Muscle layer of colon (tissue), 2 donors: ENCODE data around the gene SEZ6L.
A peak's percentile ranks its signal among the peaks of the same experiment; 100 is the strongest.

Source experiments
- H3K27ac ChIP-seq: one replicate; pipeline ENCODE4 v1.7.0; 2013; ENCODE audit warnings: low read depth, mild to moderate bottlenecking, low read length, moderate library complexity
- H3K27me3 ChIP-seq, 2 donors: one replicate each; pipeline ENCODE4 v1.7.0; 2013; ENCODE audit warnings: low read length in 2 of 2, mild to moderate bottlenecking in 2 of 2; ENCODE audit not compliant: insufficient read depth in 2 of 2, control insufficient read depth in 1 of 2
- H3K36me3 ChIP-seq: one replicate; pipeline ENCODE4 v1.7.0; 2013; ENCODE audit warnings: mild to moderate bottlenecking, low read length; ENCODE audit not compliant: insufficient read depth
- H3K4me1 ChIP-seq: one replicate; pipeline ENCODE4 v1.7.0; 2013; ENCODE audit warnings: mild to moderate bottlenecking, low read length; ENCODE audit not compliant: insufficient read depth
- H3K4me3 ChIP-seq, 2 donors: one replicate each; pipeline ENCODE4 v1.7.0; 2013; ENCODE audit warnings: low read length in 2 of 2, low read depth in 1 of 2, mild to moderate bottlenecking in 1 of 2, moderate library complexity in 1 of 2
- H3K9ac ChIP-seq: one replicate; pipeline ENCODE4 v1.7.0; 2013; ENCODE audit warnings: low read length
- H3K9me3 ChIP-seq: one replicate; pipeline ENCODE4 v1.7.0; 2013; ENCODE audit warnings: mild to moderate bottlenecking, low read length
- donor health status: abdominal sarcoma.
- donor health status: Adenocarcinoma of cecum.

The SEZ6L gene

GRCh38 chr22:26169315-26170111, at the start of gene SEZ6L:
TSS of gene SEZ6L (plus strand) at chr22:26169462. CDS start at chr22:26169670, 208 bp downstream.
- no peaks in the 10 kb centered on the region for H3K36me3 ChIP-seq
- peaks cover 20 to 45% of the 10 kb centered on the region in 2 donors for H3K27me3 ChIP-seq
- H3K4me3 ChIP-seq = peak within 1 kb of the TSS; percentile 43 to 46
- no peaks in the 10 kb centered on the region for H3K9me3 ChIP-seq
- no peak within 1 kb of the TSS for H3K9ac ChIP-seq
- no peak within 1 kb of the TSS for H3K27ac ChIP-seq
- H3K4me1 ChIP-seq = peaks cover 12% of the 10 kb centered on the region

- Histone ChIP-seq H3K9ac (no peak overlapping the region), H3K36me3 (no peaks in the 10 kb centered on the region), H3K27ac (no peak overlapping the region), H3K27me3 (peaks cover 0 to 3% of the 10 kb centered on the region in 2 donors), H3K9me3 (no peaks in the 10 kb centered on the region), H3K4me1 (no peaks in the 10 kb centered on the region), H3K4me3 (no peak overlapping the region)
Observed at GRCh38 chr22:26122920-26123468, 46.3 kb upstream of the SEZ6L start.

GRCh38 chr22:26124991-26125725, 44.1 kb upstream of the SEZ6L start:
- H3K9ac ChIP-seq = no peak overlapping the region
- H3K4me3 ChIP-seq = no peak overlapping the region

GRCh38 chr22:26127126-26127525, 42.1 kb upstream of the SEZ6L start:
- Histone ChIP-seq H3K27me3 (no peaks in the 10 kb centered on the region), H3K9ac (no peak overlapping the region), H3K4me3 (no peak overlapping the region), H3K27ac (no peak overlapping the region), H3K4me1 (no peaks in the 10 kb centered on the region), H3K9me3 (no peaks in the 10 kb centered on the region), H3K36me3 (no peaks in the 10 kb centered on the region)

More at GRCh38 chr22:26124991-26125725, 44.1 kb upstream of the SEZ6L start:
- Histone ChIP-seq H3K27me3 (no peaks in the 10 kb centered on the region), H3K4me1 (no peaks in the 10 kb centered on the region), H3K27ac (no peak overlapping the region), H3K36me3 (no peaks in the 10 kb centered on the region), H3K9me3 (no peaks in the 10 kb centered on the region)

- H3K36me3 ChIP-seq = no peaks in the 10 kb centered on the region
- no peaks in the 10 kb centered on the region for H3K27me3 ChIP-seq
- H3K9ac ChIP-seq = no peak overlapping the region
- H3K27ac ChIP-seq = no peak overlapping the region
- H3K4me1 ChIP-seq = no peaks in the 10 kb centered on the region
- H3K9me3 ChIP-seq = no peaks in the 10 kb centered on the region
- no peak overlapping the region for H3K4me3 ChIP-seq
Observed at GRCh38 chr22:26127556-26127955, 41.7 kb upstream of the SEZ6L start.

GRCh38 chr22:26131589-26132154, 37.6 kb upstream of the SEZ6L start:
- H3K27me3 ChIP-seq = no peaks in the 10 kb centered on the region
- no peak overlapping the region for H3K4me3 ChIP-seq
- H3K9me3 ChIP-seq = no peaks in the 10 kb centered on the region
- H3K27ac ChIP-seq = no peak overlapping the region
- H3K4me1 ChIP-seq = no peaks in the 10 kb centered on the region
- no peak overlapping the region for H3K9ac ChIP-seq
- H3K36me3 ChIP-seq = no peaks in the 10 kb centered on the region

- no peak overlapping the region for H3K27ac ChIP-seq
- no peaks in the 10 kb centered on the region for H3K9me3 ChIP-seq
- no peaks in the 10 kb centered on the region for H3K27me3 ChIP-seq
- no peaks in the 10 kb centered on the region for H3K4me1 ChIP-seq
- no peaks in the 10 kb centered on the region for H3K36me3 ChIP-seq
- H3K4me3 ChIP-seq = no peak overlapping the region
- H3K9ac ChIP-seq = no peak overlapping the region
Observed at GRCh38 chr22:26134654-26135330, 34.5 kb upstream of the SEZ6L start.

GRCh38 chr22:26135806-26136205, 33.5 kb upstream of the SEZ6L start:
- Histone ChIP-seq H3K4me1 (no peaks in the 10 kb centered on the region), H3K9ac (no peak overlapping the region), H3K4me3 (no peak overlapping the region), H3K27me3 (no peaks in the 10 kb centered on the region), H3K27ac (no peak overlapping the region), H3K9me3 (no peaks in the 10 kb centered on the region), H3K36me3 (no peaks in the 10 kb centered on the region)

- Histone ChIP-seq H3K36me3 (no peaks in the 10 kb centered on the region), H3K27ac (no peak overlapping the region), H3K9ac (no peak overlapping the region), H3K4me1 (no peaks in the 10 kb centered on the region), H3K4me3 (no peak overlapping the region), H3K9me3 (no peaks in the 10 kb centered on the region), H3K27me3 (no peaks in the 10 kb centered on the region)
Observed at GRCh38 chr22:26139310-26139709, 30.0 kb upstream of the SEZ6L start.

GRCh38 chr22:26141831-26142230, 27.4 kb upstream of the SEZ6L start:
- Histone ChIP-seq H3K4me3 (no peak overlapping the region), H3K9me3 (no peaks in the 10 kb centered on the region), H3K36me3 (no peaks in the 10 kb centered on the region), H3K4me1 (no peaks in the 10 kb centered on the region), H3K27me3 (no peaks in the 10 kb centered on the region), H3K9ac (no peak overlapping the region), H3K27ac (no peak overlapping the region)

GRCh38 chr22:26143806-26144325, 25.4 kb upstream of the SEZ6L start:
- H3K27ac ChIP-seq = no peak overlapping the region
- H3K4me3 ChIP-seq = no peak overlapping the region
- no peaks in the 10 kb centered on the region for H3K9me3 ChIP-seq
- no peaks in the 10 kb centered on the region for H3K36me3 ChIP-seq
- no peaks in the 10 kb centered on the region for H3K4me1 ChIP-seq
- H3K9ac ChIP-seq = no peak overlapping the region
- H3K27me3 ChIP-seq = no peaks in the 10 kb centered on the region
